HS-5 (cell line): ENCODE data around the gene DUSP16.
"Not testable (repeated sequence)": the region's sequence is repeated elsewhere in the genome, so short reads cannot be mapped to it uniquely, and the experiment has no call there.

ENCODE experiments used
- DNase-seq: peaks from one replicate; pipeline ENCODE4 v3.0.0-alpha.2; 2012; ENCODE audit warnings: low read depth

DUSP16 gene

DNA sequence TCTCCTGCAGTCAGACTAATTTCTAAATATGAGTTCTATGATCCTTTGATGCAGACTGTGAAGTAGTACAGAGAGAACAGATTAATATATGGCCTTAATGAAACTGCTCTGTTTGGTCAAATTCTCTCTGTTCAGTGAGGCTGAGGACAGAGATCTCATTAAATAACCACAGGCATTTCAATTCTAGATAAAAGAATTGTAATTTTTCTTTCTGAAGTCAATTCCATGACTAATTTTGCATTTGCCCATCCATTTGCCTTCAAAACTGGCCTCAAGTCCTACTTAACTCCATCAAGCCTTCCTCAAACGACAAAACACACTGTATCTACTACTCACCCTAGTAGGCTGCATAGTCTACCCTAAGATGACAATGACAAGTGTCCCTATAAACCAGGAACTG is 67.1 kb downstream of the DUSP16 start:
- no peak for DNase-seq

DNA sequence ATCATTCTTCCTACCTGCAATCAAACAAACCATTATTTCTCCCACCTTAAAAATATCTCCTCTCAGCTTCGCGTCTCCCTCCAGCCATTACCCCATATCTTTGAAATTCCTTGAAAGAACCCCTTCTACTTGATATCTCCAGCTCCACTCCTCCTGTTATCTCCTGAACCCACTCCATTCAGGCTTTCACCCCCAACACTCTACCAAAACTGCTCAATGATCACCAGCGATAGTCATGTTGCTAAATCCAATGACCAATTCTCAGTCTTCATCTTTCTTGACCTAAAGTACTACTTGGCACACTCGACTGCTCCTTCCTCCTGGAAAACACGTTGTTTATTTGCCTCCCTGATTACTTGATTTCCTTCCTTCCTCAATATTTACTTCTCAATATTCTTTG is 70.1 kb downstream of the DUSP16 start:
- no peak for DNase-seq

DNA sequence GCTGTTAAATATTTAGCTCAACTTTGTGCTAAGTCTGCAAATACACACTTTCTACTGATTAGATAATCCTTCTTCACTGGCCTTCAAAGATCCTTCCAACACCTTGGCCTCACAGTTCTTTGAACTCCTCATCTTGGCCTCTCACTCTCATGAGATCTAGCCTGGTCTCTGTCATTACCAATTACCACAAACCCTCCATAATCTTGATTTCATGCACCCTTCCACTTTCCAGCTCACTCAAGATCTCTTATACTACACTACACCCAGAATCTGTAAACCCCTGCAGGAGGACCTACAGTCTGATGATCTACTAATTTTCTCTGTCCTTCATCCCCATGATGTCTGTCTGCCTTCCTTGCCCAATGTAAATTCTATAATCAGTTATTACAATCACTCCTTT is 71.1 kb downstream of the DUSP16 start:
- DNase-seq = no peak

DNA sequence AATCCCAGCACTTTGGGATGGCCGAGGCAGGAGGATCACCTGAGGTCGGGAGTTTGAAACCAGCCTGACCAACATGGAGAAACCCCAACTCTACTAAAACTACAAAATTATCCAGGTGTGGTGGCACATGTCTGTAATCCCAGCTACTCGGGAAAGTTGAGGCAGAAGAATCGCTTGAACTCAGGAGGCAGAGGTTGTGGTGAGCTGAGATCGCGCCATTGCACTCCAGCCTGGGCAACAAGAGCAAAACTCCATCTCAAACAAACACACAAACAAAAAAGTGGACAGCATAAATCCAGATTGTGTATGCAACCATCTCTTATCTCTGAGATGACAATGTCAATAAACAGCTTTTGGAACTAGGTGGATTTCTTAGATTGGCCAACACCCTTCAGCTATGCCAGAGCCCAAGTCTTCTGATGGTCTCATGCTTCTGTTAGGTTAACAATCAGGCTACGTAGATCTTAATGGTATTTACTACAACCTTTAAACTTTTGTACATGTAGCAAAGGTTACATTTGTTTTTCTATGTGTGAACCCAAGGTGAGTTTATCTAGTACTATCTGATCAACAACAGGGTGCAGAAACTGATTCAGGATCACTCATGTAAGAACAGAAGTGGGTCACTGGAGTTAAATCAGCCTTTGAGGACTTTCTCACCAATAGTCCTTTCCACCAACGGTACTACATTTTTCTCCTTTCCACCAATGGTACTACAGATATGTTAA is 73.7 kb downstream of the DUSP16 start:
- no peak for DNase-seq

DNA sequence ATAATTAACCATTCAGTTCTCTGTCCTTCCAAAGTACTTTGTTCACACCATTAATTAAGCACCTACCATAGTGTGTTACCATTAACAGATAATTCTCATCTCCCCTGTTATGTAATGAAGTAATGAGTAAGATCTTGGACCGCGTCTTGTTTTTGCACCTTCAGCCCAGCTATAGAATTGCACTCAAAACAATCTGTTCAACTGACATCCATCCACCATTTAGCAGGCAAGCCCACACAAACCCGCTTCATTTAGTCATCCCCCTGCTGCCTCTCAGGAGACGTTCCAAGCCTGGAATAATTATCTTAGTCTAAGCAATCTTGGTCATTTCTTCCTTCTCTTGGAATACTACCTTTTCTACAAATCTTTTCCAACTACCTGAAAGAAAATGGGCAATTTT is 74.4 kb downstream of the DUSP16 start:
- DNase-seq = no peak

DNA sequence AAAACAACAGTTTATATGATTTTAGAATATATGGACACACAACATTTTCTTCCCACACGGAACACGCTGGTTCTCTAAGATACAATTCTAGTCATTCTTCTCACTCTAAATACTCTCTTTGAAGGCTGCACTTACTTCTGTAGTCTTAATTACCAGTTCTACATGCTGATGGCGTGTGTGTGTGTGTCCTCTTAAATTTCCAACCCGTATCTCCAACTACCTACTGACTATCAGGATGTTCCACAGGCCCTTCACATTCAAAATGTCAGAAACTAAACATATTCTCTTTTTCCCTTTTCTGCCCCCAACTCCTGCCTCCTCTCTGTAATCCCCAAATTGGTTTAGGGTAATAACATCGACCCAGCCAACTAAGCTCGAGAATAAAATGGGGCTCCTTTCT is 75.2 kb downstream of the DUSP16 start:
- DNase-seq = no peak

DNA sequence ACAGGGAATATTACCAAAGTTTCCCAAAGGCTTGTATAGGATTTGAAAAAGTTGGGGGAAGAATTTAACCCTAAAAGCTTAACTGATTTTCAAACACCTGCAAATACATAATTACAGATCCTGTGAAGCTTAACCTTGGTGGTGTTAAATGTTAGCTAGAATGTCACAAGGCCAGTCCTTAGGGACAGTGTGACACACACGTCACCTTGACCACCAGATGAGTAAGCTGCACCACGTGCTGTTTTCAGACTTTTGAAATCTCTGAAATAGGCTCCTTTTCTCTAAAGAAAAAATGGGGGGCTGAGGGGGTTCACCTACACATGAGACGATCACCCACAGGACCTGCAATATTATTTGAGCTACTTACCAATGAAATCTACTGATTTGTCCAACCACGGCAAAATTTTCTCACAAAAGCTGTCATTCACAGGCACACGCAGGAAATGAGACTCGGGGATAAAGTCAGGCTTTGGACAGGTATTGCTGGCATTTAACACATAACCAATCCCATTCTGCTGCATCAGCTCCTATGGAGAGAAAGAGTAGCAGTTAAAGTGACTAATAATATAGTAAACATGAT is 75.9 kb downstream of the DUSP16 start:
- no peak for DNase-seq

DNA sequence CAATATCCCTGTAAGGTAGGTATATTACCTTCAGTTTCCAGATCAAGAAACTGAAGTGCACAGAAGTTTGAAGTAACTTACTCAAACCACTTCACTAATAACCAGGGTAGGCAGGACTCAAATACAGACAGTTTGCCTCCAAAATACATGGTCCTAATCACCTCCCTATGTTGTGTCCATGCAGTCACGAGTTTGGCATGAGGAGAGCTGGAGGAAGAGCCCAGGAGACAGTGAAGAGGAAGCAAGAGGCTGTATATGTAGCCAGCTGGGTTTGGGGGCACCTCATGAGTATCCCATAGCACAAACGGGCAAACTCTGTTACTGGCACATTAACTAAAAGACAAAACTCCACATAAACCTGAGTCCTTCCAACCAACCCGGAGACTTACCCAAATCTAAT is 79.2 kb downstream of the DUSP16 start:
- no peak for DNase-seq

DNA sequence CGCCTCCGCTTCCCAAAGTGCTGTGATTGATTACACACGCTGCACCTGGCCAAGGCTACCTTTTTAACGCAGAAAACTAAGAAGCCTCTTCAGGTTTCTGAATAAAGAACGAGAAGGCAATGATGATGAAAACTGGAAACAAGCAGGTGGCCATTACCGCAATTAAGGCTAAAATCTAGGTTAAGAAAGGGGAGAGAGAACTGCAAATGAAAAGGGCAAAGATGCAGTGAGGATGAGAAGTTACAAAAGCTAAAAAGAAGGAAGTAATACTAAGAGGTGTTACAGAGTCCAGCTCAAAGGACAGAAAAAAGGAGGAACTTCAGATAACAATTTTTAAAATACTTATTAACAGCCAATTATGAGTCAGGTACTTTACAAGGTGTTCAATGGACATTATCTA is 79.7 kb downstream of the DUSP16 start:
- no peak for DNase-seq

DNA sequence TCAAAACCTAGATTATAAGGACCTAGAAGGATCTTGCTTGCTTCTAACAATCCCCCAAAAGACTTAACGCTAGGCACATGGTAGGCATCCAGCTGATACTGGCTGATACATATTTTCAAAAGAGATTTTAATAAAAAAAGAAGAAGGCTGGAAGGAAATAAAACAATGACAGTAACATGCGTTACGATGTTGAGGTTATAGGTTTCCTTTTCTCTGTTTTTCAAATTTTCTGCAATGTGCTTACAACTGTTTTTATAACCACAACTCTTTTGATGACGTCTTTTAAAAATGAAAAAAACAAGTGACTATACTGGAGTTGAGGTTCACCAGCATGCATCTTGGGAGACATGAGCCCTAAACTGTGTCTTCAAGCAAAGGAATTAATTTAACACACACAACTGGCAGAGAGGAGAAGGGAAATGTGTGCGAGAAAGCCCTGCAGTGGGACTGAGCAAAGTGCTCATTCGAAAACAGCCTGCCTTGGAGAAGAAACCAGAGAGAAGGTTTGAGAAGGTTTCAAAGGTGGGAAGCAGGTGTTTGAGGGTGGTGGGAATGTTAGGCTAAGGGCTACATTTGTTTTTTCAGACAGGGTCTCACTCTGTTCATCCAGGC is 80.4 kb downstream of the DUSP16 start:
- DNase-seq = no peak

DNA sequence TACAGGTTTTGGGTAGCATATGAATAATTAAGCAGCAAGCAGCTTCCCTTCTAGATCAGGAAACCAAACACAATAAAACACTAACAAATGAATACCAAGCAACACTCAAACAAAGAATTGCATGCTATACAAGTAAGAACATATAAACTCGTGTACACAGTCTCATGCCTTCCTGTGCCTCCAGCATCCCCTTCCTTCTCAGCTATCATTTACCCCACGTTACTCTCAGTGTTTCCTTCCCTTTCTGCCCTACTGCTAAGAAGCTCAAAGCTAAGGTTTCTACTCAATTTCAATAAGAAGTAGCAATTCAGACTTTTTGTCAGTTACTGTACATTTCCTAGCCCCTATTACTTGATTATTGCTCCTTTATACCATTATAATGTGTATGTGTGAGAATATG is 81.0 kb downstream of the DUSP16 start:
- no peak for DNase-seq

DNA sequence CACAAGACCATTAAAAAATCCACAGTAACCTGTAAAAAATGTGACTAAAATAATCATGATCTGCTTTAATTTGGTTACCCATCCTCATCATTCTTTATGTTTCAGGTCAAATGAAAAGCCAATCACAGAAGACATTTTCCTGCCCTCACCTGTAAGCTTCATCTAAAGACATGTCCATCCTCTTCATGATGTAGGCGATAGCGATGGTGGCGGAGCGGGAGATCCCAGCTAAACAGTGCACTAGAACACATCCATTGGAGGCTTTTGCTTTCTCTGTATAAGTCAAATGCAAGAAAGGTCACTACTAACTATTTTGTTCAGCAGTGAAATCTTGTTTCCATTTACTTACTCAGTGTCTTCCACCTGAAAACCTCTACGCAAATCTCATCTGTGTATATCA is 82.6 kb downstream of the DUSP16 start:
- no peak for DNase-seq

DNA sequence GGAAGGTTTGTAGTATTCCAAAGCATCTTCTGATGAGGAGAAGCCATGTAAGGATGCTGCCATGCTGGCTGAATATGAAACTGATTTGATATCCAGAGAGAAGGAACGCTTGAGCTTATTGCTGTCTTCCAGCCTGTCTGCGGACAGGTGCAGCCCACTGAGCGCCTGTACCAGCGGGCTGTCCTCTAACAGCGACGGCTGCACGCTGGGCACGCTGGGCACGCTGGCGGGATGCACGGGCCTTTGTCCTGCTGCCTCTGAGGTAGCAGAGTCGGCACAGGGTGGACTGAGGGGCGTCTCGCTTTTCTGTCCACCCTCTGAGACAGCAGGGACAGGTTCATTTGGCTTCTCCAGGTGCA is 85.2 kb downstream of the DUSP16 start:
- no peak for DNase-seq

DNA sequence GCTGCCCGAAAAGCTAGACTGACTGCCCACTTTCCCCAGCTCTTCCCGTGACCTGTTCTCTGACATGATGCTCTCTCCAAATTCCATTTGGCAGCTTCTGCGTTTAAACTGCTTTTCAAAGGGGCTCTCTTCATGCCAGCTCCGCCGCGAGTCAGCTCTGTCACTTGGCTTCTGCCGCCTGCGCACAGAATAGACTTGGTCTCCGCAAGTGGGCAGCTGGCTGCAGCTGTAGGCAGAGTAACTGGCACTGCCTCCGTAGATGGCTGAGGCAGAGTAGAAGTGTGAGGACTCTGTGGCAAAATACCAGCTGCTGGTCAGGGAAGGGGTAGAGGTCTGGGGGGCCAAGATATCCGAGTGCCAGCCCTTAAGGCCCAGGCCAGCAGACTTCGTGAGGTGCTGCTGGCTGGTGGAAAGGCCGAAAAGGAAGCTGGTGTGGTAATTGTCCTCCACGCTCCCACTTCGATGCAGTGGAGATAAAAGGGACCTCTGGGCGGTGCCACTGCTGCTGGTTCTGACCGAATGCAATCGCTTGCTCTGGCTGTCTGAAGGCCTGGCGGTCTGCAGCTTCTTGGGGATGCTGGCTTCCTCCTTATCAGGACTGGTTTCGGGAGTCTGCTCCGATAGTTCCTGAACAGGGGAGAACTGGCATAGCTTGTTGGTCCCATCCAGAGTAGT is 85.7 kb downstream of the DUSP16 start:
- DNase-seq = no peak

DNA sequence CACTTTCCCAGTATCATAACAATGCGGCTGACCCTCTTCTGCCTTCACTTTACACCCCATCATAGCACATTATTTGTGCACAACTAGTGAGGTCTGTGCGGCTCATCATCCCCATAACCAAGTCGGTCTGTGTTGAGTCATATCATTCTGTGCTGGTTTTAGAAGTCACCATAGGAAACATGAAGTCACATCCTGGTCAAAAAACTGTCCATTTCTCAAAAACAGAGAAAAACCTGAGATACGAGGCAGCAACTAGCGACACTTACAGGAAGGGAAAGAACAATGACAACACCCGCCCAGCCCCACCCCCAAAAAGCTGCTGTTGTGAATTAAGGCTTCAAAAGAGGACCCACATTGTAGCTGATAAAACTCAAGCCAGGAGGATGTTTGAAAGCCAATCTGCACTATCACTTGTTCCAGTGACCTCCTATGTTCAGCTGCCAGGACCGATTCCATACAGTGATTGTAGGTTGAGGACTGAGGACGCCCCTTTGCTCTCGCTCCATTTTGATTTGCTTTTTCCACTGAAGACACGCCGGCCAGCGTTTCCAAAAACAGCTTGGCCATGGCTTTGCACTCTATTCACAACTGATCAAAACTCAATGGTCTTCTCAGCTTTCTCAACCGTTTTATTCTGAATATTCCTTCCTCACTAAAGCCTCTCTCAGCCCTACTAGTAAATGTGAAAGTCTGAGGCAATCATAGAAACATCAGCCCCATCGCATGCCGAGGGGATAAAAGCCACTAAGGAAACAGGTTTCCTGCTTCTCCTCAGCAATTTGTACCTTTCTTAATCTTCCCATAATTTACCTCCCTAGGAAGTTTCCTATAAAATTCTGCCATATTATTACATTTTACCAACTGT is 87.5 kb downstream of the DUSP16 start:
- DNase-seq = no peak

DNA sequence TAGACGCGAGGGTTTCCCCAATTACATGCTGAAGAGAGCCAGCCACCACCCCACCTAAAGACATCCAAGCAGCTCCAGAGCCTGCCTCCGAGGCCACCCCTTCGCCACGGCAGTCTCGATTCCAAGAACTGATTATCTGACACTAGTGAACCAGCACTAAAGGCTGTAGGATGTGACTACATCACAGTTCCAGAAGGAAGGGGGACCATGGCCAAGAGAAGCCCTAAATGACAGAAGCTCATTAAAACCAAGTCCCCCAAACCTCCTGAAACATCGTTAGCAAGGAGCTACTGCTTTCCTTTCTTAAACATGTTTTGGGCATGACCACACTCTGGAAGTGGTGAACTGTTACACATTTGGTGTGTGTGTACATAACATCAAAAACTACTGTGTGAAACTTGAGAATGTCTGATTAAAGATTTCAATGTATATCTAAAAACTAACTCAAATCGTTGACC is 88.2 kb downstream of the DUSP16 start:
- no peak for DNase-seq

DNA sequence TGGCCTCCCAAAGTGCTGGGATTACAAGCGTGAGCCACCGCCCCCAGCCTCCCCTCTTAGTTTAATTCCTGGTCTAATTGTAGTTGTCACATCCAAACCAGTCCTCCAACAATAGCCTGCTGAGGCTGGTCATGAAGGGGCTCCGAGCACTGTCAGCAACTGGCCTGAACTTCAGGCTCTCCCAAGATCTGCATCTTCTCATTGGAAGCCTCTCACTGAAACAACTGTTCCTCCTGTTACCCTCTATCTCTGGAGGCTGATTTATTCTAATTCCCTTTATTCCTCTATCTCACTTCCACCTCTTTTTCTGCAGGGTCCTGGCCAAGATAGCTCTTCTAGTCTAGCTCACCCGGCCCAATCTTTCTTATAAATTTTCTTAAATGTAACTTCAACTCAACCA is 89.4 kb downstream of the DUSP16 start:
- no peak for DNase-seq

DNA sequence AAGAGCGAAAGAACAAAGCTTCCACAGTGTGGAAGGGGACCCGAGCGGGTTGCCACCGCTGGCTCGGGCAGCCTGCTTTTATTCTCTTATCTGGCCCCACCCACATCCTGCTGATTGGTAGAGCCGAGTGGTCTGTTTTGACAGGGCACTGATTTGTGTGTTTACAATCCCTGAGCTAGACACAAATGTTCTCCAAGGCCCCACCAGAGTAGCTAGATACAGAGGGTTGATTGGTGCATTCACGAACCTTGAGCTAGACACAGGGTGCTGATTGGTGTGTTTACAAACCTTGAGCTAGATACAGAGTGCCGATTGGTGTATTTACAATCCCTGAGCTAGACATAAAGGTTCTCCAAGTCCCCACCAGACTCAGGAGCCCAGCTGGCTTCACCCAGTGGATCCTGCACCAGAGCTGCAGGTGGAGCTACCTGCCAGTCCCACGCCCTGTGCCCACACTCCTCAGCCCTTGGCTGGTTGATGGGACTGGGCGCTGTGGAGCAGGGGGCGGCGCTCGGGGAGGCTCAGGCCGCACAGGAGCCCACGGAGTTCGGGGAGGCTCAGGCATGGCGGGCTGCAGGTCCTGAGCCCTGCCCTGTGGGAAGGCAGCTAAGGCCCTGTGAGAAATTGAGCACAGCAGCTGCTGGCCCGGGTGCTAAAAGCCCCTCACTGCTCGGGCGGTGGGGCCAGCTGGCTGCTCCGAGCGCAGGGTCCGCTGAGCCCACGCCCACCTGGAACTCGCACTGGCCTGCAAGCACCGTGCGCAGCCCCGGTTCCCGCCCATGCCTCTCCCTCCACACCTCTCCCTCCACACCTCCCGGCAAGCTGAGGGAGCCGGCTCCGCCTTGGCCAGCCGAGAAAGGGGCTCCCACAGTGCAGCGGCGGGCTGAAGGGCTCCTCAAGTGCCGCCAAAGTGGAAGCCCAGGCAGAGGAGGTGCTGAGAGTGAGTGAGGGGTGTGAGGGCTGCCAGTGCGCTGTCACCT is 90.4 kb downstream of the DUSP16 start:
- DNase-seq = not testable (repeated sequence)

DNA sequence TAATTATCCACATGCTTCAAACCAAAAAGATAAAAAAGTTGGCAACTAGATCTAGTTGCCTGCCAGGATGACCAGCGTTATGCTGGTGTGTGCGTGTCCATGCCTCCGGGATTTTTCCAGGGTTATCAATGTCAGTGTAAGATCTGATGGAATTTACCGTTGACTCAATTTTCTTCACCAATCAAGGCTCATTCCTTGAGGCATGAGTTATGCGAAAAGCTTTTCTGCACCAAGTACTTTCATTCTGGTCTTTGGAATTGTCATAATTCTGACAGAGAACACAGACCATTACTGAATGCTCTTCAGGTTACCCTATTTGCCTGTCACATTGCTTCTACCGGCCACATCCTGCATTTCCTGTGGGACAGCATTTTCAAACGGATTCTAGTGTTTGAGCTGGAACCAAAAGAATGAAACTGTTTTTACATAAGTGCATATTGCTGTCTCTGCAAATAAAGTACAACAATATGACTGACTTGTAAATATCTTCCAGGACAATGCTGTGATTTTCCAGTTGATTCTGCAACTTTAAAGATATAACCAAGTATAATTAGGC is 91.8 kb downstream of the DUSP16 start:
- no peak for DNase-seq

DNA sequence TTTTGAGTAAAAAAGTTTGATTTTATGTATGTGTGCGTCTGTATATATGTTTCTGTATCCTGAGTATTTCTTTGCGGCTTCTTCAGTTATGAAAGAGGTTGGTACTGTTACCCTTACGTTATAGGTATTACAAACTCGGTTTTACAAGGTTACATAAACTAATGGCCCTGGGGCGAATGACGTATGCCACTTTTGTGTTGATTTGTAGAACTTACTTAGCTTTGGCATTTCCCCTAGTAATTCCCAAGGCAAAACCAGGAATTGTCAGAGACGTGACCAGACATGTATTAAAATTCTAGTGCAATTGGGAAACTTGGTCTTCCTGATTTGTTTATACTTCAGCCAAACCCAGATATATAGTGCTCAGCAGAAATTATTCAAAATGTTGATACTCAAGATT is 93.3 kb downstream of the DUSP16 start:
- no peak for DNase-seq

DNA sequence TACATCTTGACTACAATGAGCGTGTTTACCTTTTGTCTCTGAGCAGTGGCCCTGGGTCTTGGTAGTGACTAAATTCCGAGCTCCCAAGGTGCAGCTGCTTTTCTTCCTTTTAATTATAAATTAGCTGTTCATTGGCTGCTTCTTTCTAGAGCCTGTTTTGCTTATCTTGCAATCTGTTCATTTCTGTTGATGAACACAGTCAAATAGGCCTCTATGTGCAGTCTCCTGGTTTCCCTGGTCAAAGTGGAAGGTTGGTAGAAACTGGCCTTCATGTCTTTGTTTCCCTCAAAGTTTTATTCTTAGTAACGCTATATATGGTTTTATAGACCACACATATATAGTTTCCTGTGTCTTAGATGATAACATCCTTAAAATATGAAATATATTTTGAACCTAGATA is 94.1 kb downstream of the DUSP16 start:
- no peak for DNase-seq
